ENCODE results near the gene EPN2. TPM values are rescaled to one million over a fixed set of nuclear protein-coding genes. Genes with fewer than 3 reads are reported as not detected.
"Not testable (repeated sequence)": the region's sequence is repeated elsewhere in the genome, so short reads cannot be mapped to it uniquely, and the experiment has no call there.

The EPN2 gene
- polyA plus RNA-seq (2012; ENCODE audit: low read depth, missing spikeins), result 5.9 TPM

- FAIRE-seq, result not testable (repeated sequence)
- peak; percentile 48 for DNase-seq (ENCODE audit: insufficient read length, low spot score)
Observed at GRCh38 chr17:19237139-19237388, at the start of gene EPN2. EPN2 (plus strand) TSS chr17:19237366; CDS start chr17:19283120, 45,754 bp downstream.

- not testable (repeated sequence) for FAIRE-seq; DNase-seq (ENCODE audit: insufficient read length, low spot score)
Observed at GRCh38 chr17:19187883-19188869, 49.0 kb upstream of the EPN2 start.

GRCh38 chr17:19188870-19189708 is 48.1 kb upstream of the EPN2 start:
- not testable (repeated sequence) for DNase-seq (ENCODE audit: insufficient read length, low spot score); FAIRE-seq

GRCh38 chr17:19189781-19190405 is 47.3 kb upstream of the EPN2 start:
- not testable (repeated sequence) for FAIRE-seq

GRCh38 chr17:19196382-19197204 is 40.6 kb upstream of the EPN2 start:
- FAIRE-seq; DNase-seq (ENCODE audit: insufficient read length, low spot score): not testable (repeated sequence)

More at GRCh38 chr17:19189781-19190405, 47.3 kb upstream of the EPN2 start:
- DNase-seq (ENCODE audit: insufficient read length, low spot score), result not testable (repeated sequence)

- not testable (repeated sequence) for DNase-seq (ENCODE audit: insufficient read length, low spot score); FAIRE-seq
Observed at GRCh38 chr17:19202448-19202847, 34.7 kb upstream of the EPN2 start.

GRCh38 chr17:19203429-19203828 is 33.7 kb upstream of the EPN2 start:
- not testable (repeated sequence) for FAIRE-seq; DNase-seq (ENCODE audit: insufficient read length, low spot score)

GRCh38 chr17:19215074-19215860 is 21.9 kb upstream of the EPN2 start:
- not testable (repeated sequence) for FAIRE-seq; DNase-seq (ENCODE audit: insufficient read length, low spot score)

GRCh38 chr17:19216148-19216926 is 20.8 kb upstream of the EPN2 start:
- FAIRE-seq, result not testable (repeated sequence)

GRCh38 chr17:19218914-19219313 is 18.3 kb upstream of the EPN2 start:
- not testable (repeated sequence) for FAIRE-seq; DNase-seq (ENCODE audit: insufficient read length, low spot score)

More at GRCh38 chr17:19216148-19216926, 20.8 kb upstream of the EPN2 start:
- not testable (repeated sequence) for DNase-seq (ENCODE audit: insufficient read length, low spot score)

GRCh38 chr17:19219384-19219783 is 17.8 kb upstream of the EPN2 start:
- DNase-seq (ENCODE audit: insufficient read length, low spot score); FAIRE-seq: not testable (repeated sequence)

- FAIRE-seq; DNase-seq (ENCODE audit: insufficient read length, low spot score): not testable (repeated sequence)
Observed at GRCh38 chr17:19220195-19220594, 17.0 kb upstream of the EPN2 start.

GRCh38 chr17:19226610-19227588 is 10.3 kb upstream of the EPN2 start:
- FAIRE-seq; DNase-seq (ENCODE audit: insufficient read length, low spot score): not testable (repeated sequence)

- DNase-seq (ENCODE audit: insufficient read length, low spot score); FAIRE-seq: not testable (repeated sequence)
Observed at GRCh38 chr17:19234676-19235075, 2.5 kb upstream of the EPN2 start.

- FAIRE-seq, result peak; percentile 5
- DNase-seq (ENCODE audit: insufficient read length, low spot score), result not testable (repeated sequence)
Observed at GRCh38 chr17:19236351-19237138, 621 bp upstream of the EPN2 start.

Data from GM12891 (cell line).